ENCODE data around the gene DPF3.

GRCh38 chr14:72830786-72831594, 62.9 kb downstream of the DPF3 start:
- no peak for TF ChIP-seq CTCF (conservative IDR thresholded peaks at IDR 0.05)
- TF ChIP-seq EZH2 (IDR thresholded peaks at IDR 0.05; ENCODE audit: low read depth) = no peak
